Gastrocnemius medialis (tissue), 4 donors: ENCODE measurements around the gene ENSA. TPM values are rescaled to one million over a fixed set of nuclear protein-coding genes. Genes with fewer than 3 reads are reported as not detected.
A peak's percentile ranks its signal among the peaks of the same experiment; 100 is the strongest.

Experiments
- ATAC-seq, 2 donors: fragments of 150-250 bp; one replicate each; pipeline ENCODE4 v1.9.1; 2016
- DNase-seq, 2 donors: peaks; one replicate each; pipeline ENCODE4 v3.0.0-alpha.2; 2019
- H3K27ac ChIP-seq, 4 donors: fragments of 200-600 bp; sonication (generic); 1 replicate in 1 of 4; 2 replicates in 3 of 4; pipeline ENCODE4 v1.5.1; 2016 to 2018; ENCODE audit warnings: mild to moderate bottlenecking in 2 of 4, moderate library complexity in 1 of 4
- H3K27me3 ChIP-seq, 3 donors: fragments of 200-600 bp; sonication (generic) in 2 of 3; 1 replicate in 1 of 3; 2 replicates in 2 of 3; pipeline versions ENCODE4 v1.5.1 to v1.6.0; 2016 to 2019; ENCODE audit warnings: mild to moderate bottlenecking in 1 of 3, moderate library complexity in 1 of 3
- H3K36me3 ChIP-seq, 2 donors: fragments of 200-600 bp; sonication (generic) in 1 of 2; one replicate each; pipeline ENCODE4 v1.5.1; 2017 to 2018
- H3K4me1 ChIP-seq, 2 donors: fragments of 200-600 bp; sonication (generic) in 1 of 2; one replicate each; pipeline ENCODE4 v1.5.1; 2016 to 2017; ENCODE audit warnings: mild to moderate bottlenecking in 2 of 2
- H3K4me3 ChIP-seq, 4 donors: fragments of 200-600 bp; sonication (generic) in 3 of 4; 1 replicate in 1 of 4; 2 replicates in 3 of 4; pipeline ENCODE4 v1.5.1; 2016 to 2019; ENCODE audit warnings: mild to moderate bottlenecking in 2 of 4
- H3K9me3 ChIP-seq, 3 donors: fragments of 200-600 bp; sonication (generic) in 2 of 3; 1 replicate in 1 of 3; 2 replicates in 2 of 3; pipeline ENCODE4 v1.5.1; 2016 to 2019
- POLR2A ChIP-seq, 2 donors: fragments of 450-650 bp; IDR thresholded peaks; one replicate each; pipeline ENCODE4 v1.6.1; 2017; ENCODE audit warnings: antibody characterized with exemption in 2 of 2, mild to moderate bottlenecking in 2 of 2, moderate library complexity in 2 of 2
- in situ Hi-C, 4 donors: fragments of 200-750 bp; cut with MboI; loops; one replicate each; pipeline versions ENCODE4 v1.15.0 to v1.8.0; 2017; ENCODE audit warnings: low sequenced_read_pairs in 4 of 4
- intact Hi-C: fragments of 100-400 bp; cut with DNase I; formaldehyde crosslinking; loops from one replicate; pipeline ENCODE4 v1.15.1; 2023; ENCODE audit warnings: low total_unique reads
- total RNA-seq, 4 donors: library from RNA; depleted of rRNA; stranded (reverse); fragments of >200 nt; gene quantifications; one replicate each; pipeline versions ENCODE4 v1.1.0 to v1.2.3, GENCODE V29; 2016
- TF ChIP-seq, protein P1 (sequence below), 5 experiments: fragments of 450-650 bp in 3 of 5; fragments of 200-600 bp in 2 of 5; sonication (generic) in 2 of 5; IDR thresholded peaks in 4 of 5; conservative IDR thresholded peaks in 1 of 5; 1 replicate in 4 of 5; 2 replicates in 1 of 5; pipeline ENCODE4 v1.5.1; 2016 to 2019; ENCODE audit warnings: antibody characterized with exemption in 5 of 5, mild to moderate bottlenecking in 3 of 5, moderate library complexity in 3 of 5

Gene ENSA
- total RNA-seq, 4 donors from 2014 or later = 164 to 302 (median 219) TPM

DNA sequence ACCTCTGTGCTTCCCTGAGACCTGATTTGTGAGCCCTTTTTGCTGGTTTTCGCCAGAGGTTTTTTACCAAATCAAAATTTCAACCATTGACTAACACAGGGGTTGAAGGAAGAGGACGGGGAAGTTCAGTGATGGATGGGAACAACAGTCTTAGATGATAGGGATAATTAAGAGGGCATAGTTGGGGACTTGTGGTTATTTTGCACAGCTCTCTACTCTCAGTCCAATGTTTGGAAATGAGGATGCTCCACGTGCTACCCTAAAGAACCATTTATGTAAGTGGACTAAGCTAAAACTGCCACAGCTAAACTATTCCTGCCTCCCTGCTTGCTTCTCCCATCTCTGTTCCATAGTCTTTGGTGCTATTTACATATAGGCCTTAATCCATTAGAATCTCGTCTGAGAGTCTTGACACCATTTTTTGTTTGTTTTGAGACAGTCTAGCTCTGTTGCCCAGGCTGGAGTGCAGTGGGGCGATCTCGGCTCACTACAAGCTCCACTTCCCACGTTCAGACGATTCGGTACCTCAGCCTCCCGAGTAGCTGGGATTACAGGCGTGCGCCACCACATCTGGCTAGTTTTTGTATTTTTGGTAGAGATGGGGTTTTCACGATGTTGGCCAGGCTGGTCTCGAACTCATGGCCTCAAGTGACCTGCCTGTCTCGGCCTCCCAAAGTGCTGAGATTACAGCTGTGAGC, 49.3 kb downstream of the ENSA start:
- Histone ChIP-seq H3K36me3 (peaks cover 0 to 38% of the 10 kb centered on the region in 2 donors), H3K27ac (peak overlapping the region; percentile 100), H3K27me3 (no peaks in the 10 kb centered on the region), H3K9me3 (no peaks in the 10 kb centered on the region), H3K4me1 (peaks cover 14 to 16% of the 10 kb centered on the region in 2 donors), H3K4me3 (peak overlapping the region; percentile 53 to 98 (median 79))
- TF ChIP-seq, protein P1, sequence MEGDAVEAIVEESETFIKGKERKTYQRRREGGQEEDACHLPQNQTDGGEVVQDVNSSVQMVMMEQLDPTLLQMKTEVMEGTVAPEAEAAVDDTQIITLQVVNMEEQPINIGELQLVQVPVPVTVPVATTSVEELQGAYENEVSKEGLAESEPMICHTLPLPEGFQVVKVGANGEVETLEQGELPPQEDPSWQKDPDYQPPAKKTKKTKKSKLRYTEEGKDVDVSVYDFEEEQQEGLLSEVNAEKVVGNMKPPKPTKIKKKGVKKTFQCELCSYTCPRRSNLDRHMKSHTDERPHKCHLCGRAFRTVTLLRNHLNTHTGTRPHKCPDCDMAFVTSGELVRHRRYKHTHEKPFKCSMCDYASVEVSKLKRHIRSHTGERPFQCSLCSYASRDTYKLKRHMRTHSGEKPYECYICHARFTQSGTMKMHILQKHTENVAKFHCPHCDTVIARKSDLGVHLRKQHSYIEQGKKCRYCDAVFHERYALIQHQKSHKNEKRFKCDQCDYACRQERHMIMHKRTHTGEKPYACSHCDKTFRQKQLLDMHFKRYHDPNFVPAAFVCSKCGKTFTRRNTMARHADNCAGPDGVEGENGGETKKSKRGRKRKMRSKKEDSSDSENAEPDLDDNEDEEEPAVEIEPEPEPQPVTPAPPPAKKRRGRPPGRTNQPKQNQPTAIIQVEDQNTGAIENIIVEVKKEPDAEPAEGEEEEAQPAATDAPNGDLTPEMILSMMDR (IDR thresholded peaks at IDR 0.05 in 4 of 5, conservative IDR thresholded peaks at IDR 0.05 in 1 of 5) = no peak
- no peak for TF ChIP-seq POLR2A (IDR thresholded peaks at IDR 0.05)
- in situ Hi-C loops (no loop called here), intact Hi-C loops (loop anchor here (1.0 kb wide), 5 partner anchors 12 to 397 kb away; partner anchors contain the start of genes ENSA and SETDB1)
- DNase-seq (no peak), ATAC-seq (peak; percentile 1 to 3)

GRCh38 chr1:150579110-150579944, 50.1 kb downstream of the ENSA start, which contains the start of gene MCL1:
MCL1 (minus strand) TSS chr1:150579610; CDS start chr1:150579530, 80 bp downstream.
- peaks cover 20 to 23% of the 10 kb centered on the region in 2 donors for H3K4me1 ChIP-seq
- intact Hi-C loops = loop anchor here (1.0 kb wide), 5 partner anchors 11 to 398 kb away; partner anchors contain the start of genes ENSA and SETDB1
- ATAC-seq = peak; percentile 68 to 71

GRCh38 chr1:150578272-150579109, 50.9 kb downstream of the ENSA start:
- H3K27me3 ChIP-seq = no peaks in the 10 kb centered on the region
- H3K36me3 ChIP-seq = peaks cover 0 to 54% of the 10 kb centered on the region in 2 donors
- peaks cover 28 to 32% of the 10 kb centered on the region in 2 donors for H3K4me1 ChIP-seq
- peak; percentile 37 to 45 for TF ChIP-seq POLR2A (IDR thresholded peaks at IDR 0.05)
- TF ChIP-seq, protein P1 (IDR thresholded peaks at IDR 0.05 in 4 of 5, conservative IDR thresholded peaks at IDR 0.05 in 1 of 5) = no peak
- DNase-seq (peak; percentile 50 to 79), ATAC-seq (peak; percentile 40 to 61)
- H3K4me3 ChIP-seq = peak overlapping the region; percentile 67 to 98 (median 84)
- in situ Hi-C loops (no loop called here), intact Hi-C loops (loop anchor here (1.0 kb wide), 5 partner anchors 10 to 399 kb away; partner anchors contain the start of genes ENSA and SETDB1)
- no peaks in the 10 kb centered on the region for H3K9me3 ChIP-seq
- H3K27ac ChIP-seq = peak overlapping the region; percentile 100

More at GRCh38 chr1:150579110-150579944, 50.1 kb downstream of the ENSA start, which contains the start of gene MCL1:
- peak; percentile 98 to 99 for TF ChIP-seq POLR2A (IDR thresholded peaks at IDR 0.05)
- TF ChIP-seq, protein P1 (IDR thresholded peaks at IDR 0.05 in 4 of 5, conservative IDR thresholded peaks at IDR 0.05 in 1 of 5) = peak in 2 of 5 experiments; percentile 27 to 32
- peaks cover 0 to 46% of the 10 kb centered on the region in 2 donors for H3K36me3 ChIP-seq
- peak; percentile 94 to 95 for DNase-seq
- in situ Hi-C loops = no loop called here
- no peaks in the 10 kb centered on the region for H3K9me3 ChIP-seq
- H3K27ac ChIP-seq = peak within 1 kb of the TSS; percentile 100
- H3K27me3 ChIP-seq = no peaks in the 10 kb centered on the region
- peak within 1 kb of the TSS; percentile 67 to 98 (median 84) for H3K4me3 ChIP-seq
